K562 (cell line): ENCODE measurements around the gene NUCB2. TPM values are rescaled to one million over a fixed set of nuclear protein-coding genes. Genes with fewer than 3 reads are reported as not detected.

ENCODE experiments used
- ATAC-seq: fragments of 200-7000 bp; cut with Tn5 transposase; 3 replicates; pipeline ENCODE4 v1.9.1; 2020; ENCODE audit warnings: moderate library complexity
- BruUV-seq: library from RNA; stranded (reverse); fragments of 400-500 nt; replicated peaks from 2 replicates; lab custom pipeline; 2021; lab: Mats Ljungman, UMichigan
- CTCF ChIA-PET: fragments of 300-600 bp; formaldehyde crosslinking; extraction: SDS; loops from one replicate; lab custom pipeline; 2021; ENCODE audit warnings: low intra/inter-chr PET ratio; lab: Yijun Ruan, JAX
- POLR2A ChIA-PET: fragments of 300-600, 350-650 bp; sonication (Branson Sonifier 250); formaldehyde crosslinking; extraction: SDS; loops from one replicate; lab custom pipeline; 2021; ENCODE audit warnings: antibody characterized with exemption, inconsistent platforms; lab: Yijun Ruan, JAX
- DNase-seq, 4 experiments: peaks; one replicate each; pipeline versions ENCODE4 v3.0.0 to v3.0.0-alpha.2; 2011 to 2018; ENCODE audit warnings: low spot score in 3 of 4, mixed read lengths in 3 of 4; ENCODE audit errors: extremely low read depth in 1 of 4
- FAIRE-seq: peaks from 2 replicates; lab custom pipeline; 2011; peaks lifted over from hg19 to GRCh38; lab: Jason Lieb, UNC
- H2AFZ ChIP-seq: 2 replicates; pipeline ENCODE4 v1.6.0; 2011; ENCODE audit warnings: low read depth, low read length, control low read depth, inconsistent platforms
- H3K27ac ChIP-seq: fragments of 200-600 bp; 3 replicates; pipeline ENCODE4 v1.8.0; 2011; ENCODE audit warnings: low read depth, mild to moderate bottlenecking, control low read depth, inconsistent platforms, low read length, moderate library complexity, mixed read lengths; ENCODE audit errors: extremely low read depth
- H3K27me3 ChIP-seq, 2 experiments: fragments of 300-600 bp in 1 of 2; 2 replicates in 1 of 2; 3 replicates in 1 of 2; pipeline versions ENCODE4 v1.6.0 to v1.8.0; 2011; ENCODE audit warnings: inconsistent platforms in 2 of 2, low read length in 2 of 2, mild to moderate bottlenecking in 1 of 2, mixed read lengths in 1 of 2, moderate library complexity in 1 of 2; ENCODE audit not compliant: control insufficient read depth in 2 of 2, insufficient read depth in 2 of 2
- H3K36me3 ChIP-seq: fragments of 300-600 bp; 3 replicates; pipeline ENCODE4 v1.8.0; 2011; ENCODE audit warnings: mild to moderate bottlenecking, low read length, inconsistent platforms; ENCODE audit not compliant: control insufficient read depth, insufficient read depth
- H3K4me1 ChIP-seq, 2 experiments: fragments of 200-600 bp in 1 of 2; replicated peaks in 1 of 2; 2 replicates in 1 of 2; 3 replicates in 1 of 2; pipeline versions ENCODE4 v1.5.1 to v1.8.0; 2011; ENCODE audit warnings: inconsistent platforms in 2 of 2, low read length in 2 of 2, mild to moderate bottlenecking in 1 of 2, mixed read lengths in 1 of 2, moderate library complexity in 1 of 2; ENCODE audit not compliant: control insufficient read depth in 2 of 2, insufficient read depth in 2 of 2
- H3K4me2 ChIP-seq: 2 replicates; pipeline ENCODE4 v1.6.1; 2011; ENCODE audit warnings: low read length, control low read depth, inconsistent platforms, mixed read lengths; ENCODE audit not compliant: insufficient read depth
- H3K4me3 ChIP-seq: fragments of 200-600 bp; sonication (generic), shearing (Covaris generic); 2 replicates; pipeline ENCODE4 v1.5.1; 2016; ENCODE audit warnings: control low read depth, inconsistent platforms
- H3K79me2 ChIP-seq: fragments of 200-600 bp; 3 replicates; pipeline ENCODE4 v1.8.0; 2011; ENCODE audit warnings: low read length, inconsistent platforms; ENCODE audit not compliant: control insufficient read depth, insufficient read depth
- H3K9ac ChIP-seq, 2 experiments: 2 replicates each; pipeline versions ENCODE4 v1.6.0 to v1.6.1; 2011; ENCODE audit warnings: low read depth in 2 of 2, low read length in 2 of 2, control low read depth in 1 of 2, inconsistent platforms in 1 of 2, mild to moderate bottlenecking in 1 of 2, mixed read lengths in 1 of 2; ENCODE audit not compliant: insufficient read depth in 1 of 2
- H3K9me1 ChIP-seq: one replicate; pipeline ENCODE4 v1.6.0; 2011; ENCODE audit warnings: inconsistent platforms, mild to moderate bottlenecking, low read length, moderate library complexity; ENCODE audit not compliant: control insufficient read depth, insufficient read depth
- H3K9me3 ChIP-seq: replicated peaks from 2 replicates; pipeline ENCODE4 v1.5.1; 2011; ENCODE audit warnings: low read depth, low read length, inconsistent platforms; ENCODE audit not compliant: control insufficient read depth, insufficient read depth
- H4K20me1 ChIP-seq: replicated peaks from 2 replicates; pipeline ENCODE4 v1.6.1; 2011; ENCODE audit warnings: low read length, inconsistent platforms, mixed read lengths; ENCODE audit not compliant: control insufficient read depth, insufficient read depth
- CREB3 ChIP-seq: fragments of 450-650 bp; conservative IDR thresholded peaks from 2 replicates; pipeline ENCODE4 v1.6.1; 2016; ENCODE audit warnings: missing genetic modification characterization, low read depth, mild to moderate bottlenecking, missing compliant biosample characterization, moderate library complexity
- GABPB1 ChIP-seq: sonication (generic); formaldehyde crosslinking; IDR thresholded peaks from 2 replicates; pipeline ENCODE4 v1.8.0; 2022; ENCODE audit warnings: mild to moderate bottlenecking, missing genetic modification reagents
- HMBOX1 ChIP-seq: sonication (generic); IDR thresholded peaks from 2 replicates; pipeline ENCODE4 v1.6.1; 2016
- IRF1 ChIP-seq: sonication (generic); formaldehyde crosslinking; IDR thresholded peaks from 2 replicates; pipeline ENCODE4 v1.8.0; 2022; ENCODE audit warnings: missing genetic modification reagents, mild to moderate bottlenecking, borderline replicate concordance
- MXI1 ChIP-seq: IDR thresholded peaks from 2 replicates; pipeline ENCODE4 v1.6.1; 2011; ENCODE audit warnings: low read depth, mild to moderate bottlenecking, improper control_type of control experiment, low read length
- NR2C1 ChIP-seq, 2 experiments: fragments of 450-650 bp; IDR thresholded peaks; 2 replicates each; pipeline ENCODE4 v1.6.1; 2017; ENCODE audit warnings: mild to moderate bottlenecking in 2 of 2, antibody characterized with exemption in 1 of 2, inconsistent platforms in 1 of 2, missing compliant biosample characterization in 1 of 2, missing genetic modification characterization in 1 of 2
- RBM22 ChIP-seq: fragments of 200-400 bp; formaldehyde crosslinking; IDR thresholded peaks from 2 replicates; pipeline ENCODE4 v1.6.1; 2018; ENCODE audit warnings: low read length, low read depth; ENCODE audit not compliant: poor library complexity, severe bottlenecking
- SMARCE1 ChIP-seq: fragments of 450-650 bp; IDR thresholded peaks from 2 replicates; pipeline ENCODE4 v1.7.1; 2016; ENCODE audit warnings: mild to moderate bottlenecking
- TBL1XR1 ChIP-seq, 2 experiments: IDR thresholded peaks; 2 replicates each; pipeline ENCODE4 v1.6.1; 2012; ENCODE audit warnings: improper control_type of control experiment in 2 of 2, low read length in 2 of 2, mild to moderate bottlenecking in 1 of 2
- ZNF3 ChIP-seq: fragments of 250-450 bp; sonication (Bioruptor Pico); IDR thresholded peaks from 2 replicates; pipeline ENCODE4 v1.5.0; 2021; ENCODE audit warnings: mild to moderate bottlenecking, moderate library complexity
- ZNF431 ChIP-seq: sonication (generic); formaldehyde crosslinking; IDR thresholded peaks from 2 replicates; pipeline ENCODE4 v1.8.0; 2022; ENCODE audit warnings: mild to moderate bottlenecking, missing genetic modification reagents
- WGBS: fragments of 100-300 bp; shearing (Covaris generic); methylation state at CpG from one replicate; pipeline ENCODE4 v1.1.6; 2016; ENCODE audit warnings: low coverage, mixed read lengths; ENCODE audit not compliant: insufficient coverage; ENCODE audit errors: missing lambda C conversion rate; 5-methylcytosine and 5-hydroxymethylcytosine counted together
- in situ Hi-C: fragments of 300-500 bp; cut with MboI; formaldehyde crosslinking; loops from 4 replicates; pipeline ENCODE4 v1.15.0; 2018; ENCODE audit warnings: inconsistent platforms, mixed read lengths
- intact Hi-C: fragments of 100-400 bp; cut with micrococcal nuclease; formaldehyde crosslinking; loops from 2 replicates; pipeline ENCODE4 v1.14.2; 2022
- polyA plus RNA-seq, 8 experiments: library from polyadenylated mRNA; depleted of rRNA in 4 of 8; stranded (reverse) in 5 of 8; unstranded in 3 of 8; fragments of >200 nt; fragmentation: Nextera tagmentation in 2 of 8; fragmentation: Illumina TruSeq in 1 of 8; extraction: Ambion mirVana in 2 of 8; extraction: Trizol in 1 of 8; gene quantifications; 2 replicates each; pipeline versions ENCODE4 v1.2.1 to v1.2.3, GENCODE V29; 2011 to 2014; ENCODE audit warnings: inconsistent platforms in 1 of 8, missing spikeins in 1 of 8
- total RNA-seq, 7 experiments: library from RNA; depleted of rRNA in 6 of 7; stranded (reverse); fragments of >200 nt in 6 of 7; fragmentation: Illumina TruSeq in 2 of 7; extraction: Trizol in 2 of 7; gene quantifications; 2 replicates each; pipeline versions ENCODE4 v1.2.1 to v1.2.3, GENCODE V29; 2011 to 2021; ENCODE audit warnings: low replicate concordance in 1 of 7

Gene NUCB2
- total and polyA plus RNA-seq, 9 of the 15 experiments (the other 6 are each of a cell fraction or from before 2014, with no cell fraction given), result 54.0 to 108 (median 84.6) TPM

- Histone ChIP-seq H4K20me1 (no peaks in the 10 kb centered on the region), H3K36me3 (peaks cover 32% of the 10 kb centered on the region; the same call in 1 of the 3 replicates), H3K4me2 (no peak overlapping the region), H3K79me2 (no peaks in the 10 kb centered on the region), H3K9me3 (no peaks in the 10 kb centered on the region), H3K27ac (no peak overlapping the region), H3K9me1 (no peaks in the 10 kb centered on the region), H3K4me3 (no peak overlapping the region), H3K9ac (no peak overlapping the region), H3K27me3 (no peaks in the 10 kb centered on the region), H3K4me1 (no peaks in the 10 kb centered on the region), H2AFZ (no peak overlapping the region)
- ChIA-PET POLR2A (no interaction called here), CTCF (no interaction called here)
- in situ Hi-C loops, result no loop called here
- no peak for DNase-seq
- ATAC-seq, result no peak
- WGBS, result 74% methylated on average over 1 of the region's 1 CpG
- no peak for FAIRE-seq
- intact Hi-C loops, result no loop called here
- no TSS peak for BruUV-seq
- TF ChIP-seq SMARCE1 (no peak), CREB3 (tag) (no peak), ZNF431 (CRISPR knock-in tag) (no peak), IRF1 (CRISPR knock-in tag) (no peak), HMBOX1 (no peak), TBL1XR1 (IDR thresholded peaks at IDR 0.05; ENCODE audit: low read length in 2 of 2) (no peak), RBM22 (no peak), NR2C1 (IDR thresholded peaks at IDR 0.05) (no peak), NR2C1 (tag; IDR thresholded peaks at IDR 0.05) (no peak), MXI1 (no peak), GABPB1 (no peak), ZNF3 (CRISPR knock-in tag) (no peak)
These were observed 38.4 kb downstream of the NUCB2 start for GRCh38 chr11:17314904-17315426.
